Measurements from ENCODE around the gene STIM1. TPM values are rescaled to one million over a fixed set of nuclear protein-coding genes. Genes with fewer than 3 reads are reported as not detected.

STIM1 gene
- total and polyA plus RNA-seq, 10 of the 15 experiments (the other 5 are each of a cell fraction or from before 2014, with no cell fraction given) = 8.6 to 57.7 (median 29.3) TPM

GRCh38 chr11:3820971-3821370 is 34.5 kb upstream of the STIM1 start:
- BruUV-seq (replicated peaks) = no TSS peak
- SMC1A ChIA-PET (ENCODE audit: uncharacterized antibody, unreplicated experiment) = interaction anchor here (0.8 to 3.2 kb wide), 6 partner anchors 9 to 266 kb away, joined by 3 to 10 read pairs (median 4); no protein-coding TSS in a partner anchor
- intact Hi-C loops (cut with micrococcal nuclease; ENCODE audit: unreplicated experiment) (no loop called here), in situ Hi-C loops (cut with MboI) (no loop called here)
- no peak for DNase-seq (ENCODE audit: low read depth, low spot score)
- H3K27ac ChIP-seq (ENCODE audit: control insufficient read depth, insufficient read depth) = no peak overlapping the region
- no peak overlapping the region for H3K4me3 ChIP-seq
- RAD21 ChIA-PET (ENCODE audit: unreplicated experiment) = interaction anchor here (0.7 to 1.8 kb wide), 4 partner anchors 12 to 235 kb away, joined by 3 to 7 read pairs (median 5); partner anchors contain the start of genes PGAP2, RHOG and STIM1
- peaks cover 0 to 11% of the 10 kb centered on the region in 2 experiments; a peak in 3 of 4 replicates for H3K36me3 ChIP-seq (ENCODE audit: control insufficient read depth in 2 of 2, insufficient read depth in 2 of 2, low read length in 1 of 2)
- H3K9ac ChIP-seq (ENCODE audit: control insufficient read depth, insufficient read depth, low read length) = no peak overlapping the region
- peaks cover 2% of the 10 kb centered on the region; the same call in 1 of the 2 replicates for H3K4me1 ChIP-seq (ENCODE audit: control insufficient read depth, insufficient read depth, low read length)
- POLR2A ChIA-PET = no interaction called here
- TF ChIP-seq NBN (IDR thresholded peaks at IDR 0.05) = no peak
- TF ChIP-seq GATAD2B (conservative IDR thresholded peaks at IDR 0.05; ENCODE audit: low read depth) = no peak
- TF ChIP-seq, protein P1, sequence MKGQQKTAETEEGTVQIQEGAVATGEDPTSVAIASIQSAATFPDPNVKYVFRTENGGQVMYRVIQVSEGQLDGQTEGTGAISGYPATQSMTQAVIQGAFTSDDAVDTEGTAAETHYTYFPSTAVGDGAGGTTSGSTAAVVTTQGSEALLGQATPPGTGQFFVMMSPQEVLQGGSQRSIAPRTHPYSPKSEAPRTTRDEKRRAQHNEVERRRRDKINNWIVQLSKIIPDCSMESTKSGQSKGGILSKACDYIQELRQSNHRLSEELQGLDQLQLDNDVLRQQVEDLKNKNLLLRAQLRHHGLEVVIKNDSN (IDR thresholded peaks at IDR 0.05; ENCODE audit: borderline replicate concordance, extremely low read length, insufficient read depth, low read depth, low read length) = no peak
- TF ChIP-seq PML (IDR thresholded peaks at IDR 0.05; ENCODE audit: low read length) = no peak
- no peak for TF ChIP-seq HSF1 (IDR thresholded peaks at IDR 0.05; ENCODE audit: low read depth, low read length)
- TF ChIP-seq STAT3 (IDR thresholded peaks at IDR 0.05; ENCODE audit: low read depth, low read length) = no peak
- TF ChIP-seq, protein P2, sequence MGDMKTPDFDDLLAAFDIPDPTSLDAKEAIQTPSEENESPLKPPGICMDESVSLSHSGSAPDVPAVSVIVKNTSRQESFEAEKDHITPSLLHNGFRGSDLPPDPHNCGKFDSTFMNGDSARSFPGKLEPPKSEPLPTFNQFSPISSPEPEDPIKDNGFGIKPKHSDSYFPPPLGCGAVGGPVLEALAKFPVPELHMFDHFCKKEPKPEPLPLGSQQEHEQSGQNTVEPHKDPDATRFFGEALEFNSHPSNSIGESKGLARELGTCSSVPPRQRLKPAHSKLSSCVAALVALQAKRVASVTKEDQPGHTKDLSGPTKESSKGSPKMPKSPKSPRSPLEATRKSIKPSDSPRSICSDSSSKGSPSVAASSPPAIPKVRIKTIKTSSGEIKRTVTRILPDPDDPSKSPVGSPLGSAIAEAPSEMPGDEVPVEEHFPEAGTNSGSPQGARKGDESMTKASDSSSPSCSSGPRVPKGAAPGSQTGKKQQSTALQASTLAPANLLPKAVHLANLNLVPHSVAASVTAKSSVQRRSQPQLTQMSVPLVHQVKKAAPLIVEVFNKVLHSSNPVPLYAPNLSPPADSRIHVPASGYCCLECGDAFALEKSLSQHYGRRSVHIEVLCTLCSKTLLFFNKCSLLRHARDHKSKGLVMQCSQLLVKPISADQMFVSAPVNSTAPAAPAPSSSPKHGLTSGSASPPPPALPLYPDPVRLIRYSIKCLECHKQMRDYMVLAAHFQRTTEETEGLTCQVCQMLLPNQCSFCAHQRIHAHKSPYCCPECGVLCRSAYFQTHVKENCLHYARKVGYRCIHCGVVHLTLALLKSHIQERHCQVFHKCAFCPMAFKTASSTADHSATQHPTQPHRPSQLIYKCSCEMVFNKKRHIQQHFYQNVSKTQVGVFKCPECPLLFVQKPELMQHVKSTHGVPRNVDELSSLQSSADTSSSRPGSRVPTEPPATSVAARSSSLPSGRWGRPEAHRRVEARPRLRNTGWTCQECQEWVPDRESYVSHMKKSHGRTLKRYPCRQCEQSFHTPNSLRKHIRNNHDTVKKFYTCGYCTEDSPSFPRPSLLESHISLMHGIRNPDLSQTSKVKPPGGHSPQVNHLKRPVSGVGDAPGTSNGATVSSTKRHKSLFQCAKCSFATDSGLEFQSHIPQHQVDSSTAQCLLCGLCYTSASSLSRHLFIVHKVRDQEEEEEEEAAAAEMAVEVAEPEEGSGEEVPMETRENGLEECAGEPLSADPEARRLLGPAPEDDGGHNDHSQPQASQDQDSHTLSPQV (IDR thresholded peaks at IDR 0.05) = no peak
- TF ChIP-seq SPI1 (IDR thresholded peaks at IDR 0.05; ENCODE audit: borderline replicate concordance, insufficient read depth, low read depth, low read length) = no peak
- no peak for TF ChIP-seq CREM (IDR thresholded peaks at IDR 0.05; ENCODE audit: low read depth)
- no peak for TF ChIP-seq WRNIP1 (IDR thresholded peaks at IDR 0.05; ENCODE audit: borderline replicate concordance, low read depth, low read length)
- no peak for TF ChIP-seq CREB1 (IDR thresholded peaks at IDR 0.05; ENCODE audit: low read depth)
- TF ChIP-seq, protein P3, sequence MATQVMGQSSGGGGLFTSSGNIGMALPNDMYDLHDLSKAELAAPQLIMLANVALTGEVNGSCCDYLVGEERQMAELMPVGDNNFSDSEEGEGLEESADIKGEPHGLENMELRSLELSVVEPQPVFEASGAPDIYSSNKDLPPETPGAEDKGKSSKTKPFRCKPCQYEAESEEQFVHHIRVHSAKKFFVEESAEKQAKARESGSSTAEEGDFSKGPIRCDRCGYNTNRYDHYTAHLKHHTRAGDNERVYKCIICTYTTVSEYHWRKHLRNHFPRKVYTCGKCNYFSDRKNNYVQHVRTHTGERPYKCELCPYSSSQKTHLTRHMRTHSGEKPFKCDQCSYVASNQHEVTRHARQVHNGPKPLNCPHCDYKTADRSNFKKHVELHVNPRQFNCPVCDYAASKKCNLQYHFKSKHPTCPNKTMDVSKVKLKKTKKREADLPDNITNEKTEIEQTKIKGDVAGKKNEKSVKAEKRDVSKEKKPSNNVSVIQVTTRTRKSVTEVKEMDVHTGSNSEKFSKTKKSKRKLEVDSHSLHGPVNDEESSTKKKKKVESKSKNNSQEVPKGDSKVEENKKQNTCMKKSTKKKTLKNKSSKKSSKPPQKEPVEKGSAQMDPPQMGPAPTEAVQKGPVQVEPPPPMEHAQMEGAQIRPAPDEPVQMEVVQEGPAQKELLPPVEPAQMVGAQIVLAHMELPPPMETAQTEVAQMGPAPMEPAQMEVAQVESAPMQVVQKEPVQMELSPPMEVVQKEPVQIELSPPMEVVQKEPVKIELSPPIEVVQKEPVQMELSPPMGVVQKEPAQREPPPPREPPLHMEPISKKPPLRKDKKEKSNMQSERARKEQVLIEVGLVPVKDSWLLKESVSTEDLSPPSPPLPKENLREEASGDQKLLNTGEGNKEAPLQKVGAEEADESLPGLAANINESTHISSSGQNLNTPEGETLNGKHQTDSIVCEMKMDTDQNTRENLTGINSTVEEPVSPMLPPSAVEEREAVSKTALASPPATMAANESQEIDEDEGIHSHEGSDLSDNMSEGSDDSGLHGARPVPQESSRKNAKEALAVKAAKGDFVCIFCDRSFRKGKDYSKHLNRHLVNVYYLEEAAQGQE (IDR thresholded peaks at IDR 0.05; ENCODE audit: low read depth, low read length) = no peak
- TF ChIP-seq, protein P4, sequence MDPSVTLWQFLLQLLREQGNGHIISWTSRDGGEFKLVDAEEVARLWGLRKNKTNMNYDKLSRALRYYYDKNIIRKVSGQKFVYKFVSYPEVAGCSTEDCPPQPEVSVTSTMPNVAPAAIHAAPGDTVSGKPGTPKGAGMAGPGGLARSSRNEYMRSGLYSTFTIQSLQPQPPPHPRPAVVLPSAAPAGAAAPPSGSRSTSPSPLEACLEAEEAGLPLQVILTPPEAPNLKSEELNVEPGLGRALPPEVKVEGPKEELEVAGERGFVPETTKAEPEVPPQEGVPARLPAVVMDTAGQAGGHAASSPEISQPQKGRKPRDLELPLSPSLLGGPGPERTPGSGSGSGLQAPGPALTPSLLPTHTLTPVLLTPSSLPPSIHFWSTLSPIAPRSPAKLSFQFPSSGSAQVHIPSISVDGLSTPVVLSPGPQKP (IDR thresholded peaks at IDR 0.05; ENCODE audit: low read depth, low read length) = no peak
- CTCF ChIA-PET = interaction anchor here (1.1 to 6.6 kb wide), 5 partner anchors 10 to 251 kb away, joined by 7 to 33 read pairs (median 9); partner anchors contain the start of genes PGAP2 and RHOG
- H3K79me2 ChIP-seq (ENCODE audit: control insufficient read depth, insufficient read depth, low read length) = no peaks in the 10 kb centered on the region
- no peaks in the 10 kb centered on the region for H3K27me3 ChIP-seq (replicated peaks in 1 of 2; ENCODE audit: control insufficient read depth in 2 of 2, insufficient read depth in 2 of 2, low read length in 1 of 2)
- FAIRE-seq = no peak
- no peaks in the 10 kb centered on the region for H4K20me1 ChIP-seq (ENCODE audit: control insufficient read depth, insufficient read depth)
- no peak overlapping the region for H3K4me2 ChIP-seq (ENCODE audit: control insufficient read depth, insufficient read depth)
- no peaks in the 10 kb centered on the region for H3K9me3 ChIP-seq (replicated peaks; ENCODE audit: control insufficient read depth, insufficient read depth, low read length)
- 96% methylated on average over 2 of the region's 2 CpGs for WGBS (ENCODE audit: insufficient coverage, insufficient replicate concordance, low lambda C conversion rate, missing lambda C conversion rate)
- H2AFZ ChIP-seq (ENCODE audit: control insufficient read depth, low read depth, low read length) = no peak overlapping the region
- no peak for ATAC-seq

Measured in GM12878 (cell line).